Lower lobe of right lung (tissue), 2 donors: ENCODE results near the gene SLC22A17. TPM values are rescaled to one million over a fixed set of nuclear protein-coding genes. Genes with fewer than 3 reads are reported as not detected.

Experiments
- ATAC-seq, 2 donors: fragments of 200-7000 bp; cut with Tn5 transposase; one replicate each; pipeline ENCODE4 v1.9.1; 2020 to 2022; ENCODE audit warnings: mild to moderate bottlenecking in 2 of 2, moderate library complexity in 2 of 2
- DNase-seq: peaks from one replicate; pipeline ENCODE4 v3.0.0-alpha.2; 2020
- H3K27ac ChIP-seq: fragments of 200-600 bp; one replicate; pipeline ENCODE4 v1.8.0; 2022
- H3K27me3 ChIP-seq: fragments of 200-600 bp; one replicate; pipeline ENCODE4 v1.8.0; 2022; ENCODE audit warnings: low read depth
- H3K36me3 ChIP-seq: fragments of 200-600 bp; one replicate; pipeline ENCODE4 v1.8.0; 2022; ENCODE audit warnings: mild to moderate bottlenecking
- H3K4me1 ChIP-seq: fragments of 200-600 bp; one replicate; pipeline ENCODE4 v1.8.0; 2022
- H3K4me3 ChIP-seq: fragments of 200-600 bp; one replicate; pipeline ENCODE4 v1.8.0; 2022; ENCODE audit warnings: mild to moderate bottlenecking
- H3K9me3 ChIP-seq: fragments of 200-600 bp; one replicate; pipeline ENCODE4 v1.8.0; 2022
- CTCF ChIP-seq: fragments of 200-600 bp; IDR thresholded peaks from one replicate; pipeline ENCODE4 v1.8.0; 2022; ENCODE audit warnings: antibody characterized with exemption, mild to moderate bottlenecking
- intact Hi-C: fragments of 100-400 bp; cut with DNase I; formaldehyde crosslinking; loops from one replicate; pipeline ENCODE4 v1.11.0; 2022
- total RNA-seq: library from RNA; stranded (reverse); fragmentation: NEBNext Ultra II Directional; extraction: Animal tissue kit (Norgen Biotek cat#: 25700); gene quantifications from one replicate; pipeline ENCODE4 v1.2.1, GENCODE V29; 2021
- donor health status: DM: no; HTN: yes; CAD: no; lungs with severe emphysema.

The SLC22A17 gene
- total RNA-seq, 1 donor from 2014 or later = 10.6 TPM

GRCh38 chr14:23384364-23385080, 31.8 kb upstream of the SLC22A17 start:
- Histone ChIP-seq H3K4me1 (no peaks in the 10 kb centered on the region), H3K36me3 (no peaks in the 10 kb centered on the region), H3K27ac (no peak overlapping the region), H3K27me3 (peaks cover 4% of the 10 kb centered on the region), H3K4me3 (no peak overlapping the region), H3K9me3 (no peaks in the 10 kb centered on the region)
- DNase-seq (no peak), ATAC-seq (no peak)
- TF ChIP-seq CTCF = no peak
- intact Hi-C loops = no loop called here

DNA sequence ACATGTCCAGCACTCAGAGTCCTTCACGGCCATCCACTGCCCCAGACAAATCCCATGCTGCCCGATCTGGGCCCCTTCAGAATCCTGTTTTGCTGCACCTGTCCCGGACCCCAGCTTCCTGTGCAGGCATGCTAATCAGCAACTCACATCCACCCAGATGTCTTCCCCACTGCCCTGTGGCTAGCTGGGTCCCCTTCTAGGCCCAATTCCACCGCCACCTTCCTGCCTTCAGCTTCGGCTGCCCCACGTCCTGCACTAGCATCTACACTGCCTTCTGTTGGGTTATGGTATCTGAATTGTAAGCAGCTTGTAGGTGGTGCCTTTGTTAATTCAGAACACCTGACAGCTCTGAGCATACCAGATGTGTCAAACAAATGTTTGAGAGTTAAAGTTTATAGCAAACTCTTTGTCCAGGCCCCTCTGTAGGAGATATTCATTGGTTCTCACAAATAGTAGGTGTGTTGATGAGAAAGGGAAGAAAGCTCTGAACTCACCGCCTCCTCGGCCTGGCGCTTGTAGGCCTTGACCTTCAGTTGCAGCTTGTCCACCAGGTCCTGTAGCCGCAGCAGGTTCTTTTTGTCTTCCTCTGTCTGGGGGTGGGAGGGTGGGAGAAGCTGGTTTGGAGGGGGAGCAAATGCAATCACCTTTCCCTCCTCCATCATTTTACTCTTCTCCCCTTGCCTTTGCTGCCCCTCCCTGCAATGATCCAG, 30.2 kb upstream of the SLC22A17 start:
- no peak for DNase-seq
- intact Hi-C loops = no loop called here
- Histone ChIP-seq H3K36me3 (no peaks in the 10 kb centered on the region), H3K4me1 (no peaks in the 10 kb centered on the region), H3K27ac (no peak overlapping the region), H3K27me3 (peaks cover 4% of the 10 kb centered on the region), H3K9me3 (no peaks in the 10 kb centered on the region), H3K4me3 (no peak overlapping the region)
- no peak for TF ChIP-seq CTCF
- no peak for ATAC-seq

- Histone ChIP-seq H3K4me3 (no peak overlapping the region), H3K27me3 (peaks cover 4% of the 10 kb centered on the region), H3K9me3 (no peaks in the 10 kb centered on the region), H3K27ac (no peak overlapping the region), H3K4me1 (no peaks in the 10 kb centered on the region), H3K36me3 (no peaks in the 10 kb centered on the region)
- TF ChIP-seq CTCF = no peak
- ATAC-seq = no peak
- DNase-seq = no peak
- intact Hi-C loops = no loop called here
These were observed 29.6 kb upstream of the SLC22A17 start for GRCh38 chr14:23382276-23382675.

DNA sequence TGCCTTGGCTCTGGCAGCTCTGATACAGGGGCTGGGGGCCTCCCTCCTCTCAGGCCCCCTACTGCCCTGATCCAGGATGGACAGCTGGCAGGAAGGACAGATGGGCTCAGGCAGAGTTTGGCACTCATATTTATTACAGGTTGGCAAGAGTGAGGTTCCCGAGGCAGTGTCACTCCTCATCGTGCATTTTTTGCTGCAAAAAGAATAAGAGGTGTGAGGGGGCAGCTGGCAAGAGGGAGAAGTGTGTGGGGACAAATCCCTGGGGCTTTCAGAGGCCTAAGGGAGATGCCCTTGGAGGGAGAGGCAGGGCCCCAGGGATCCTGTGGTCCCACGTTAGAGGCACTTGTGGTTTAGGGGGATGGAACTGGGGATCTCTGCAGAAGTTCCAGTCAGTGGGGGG, 29.2 kb upstream of the SLC22A17 start:
- Histone ChIP-seq H3K36me3 (no peaks in the 10 kb centered on the region), H3K27me3 (peaks cover 4% of the 10 kb centered on the region), H3K4me3 (no peak overlapping the region), H3K9me3 (no peaks in the 10 kb centered on the region), H3K27ac (no peak overlapping the region), H3K4me1 (no peaks in the 10 kb centered on the region)
- DNase-seq (no peak), ATAC-seq (no peak)
- TF ChIP-seq CTCF = no peak
- intact Hi-C loops = no loop called here

- TF ChIP-seq CTCF = no peak
- H3K4me3 ChIP-seq = no peak overlapping the region
- peaks cover 4% of the 10 kb centered on the region for H3K27me3 ChIP-seq
- ATAC-seq = no peak
- DNase-seq = no peak
- H3K9me3 ChIP-seq = no peaks in the 10 kb centered on the region
- intact Hi-C loops = no loop called here
- no peak overlapping the region for H3K27ac ChIP-seq
- H3K36me3 ChIP-seq = no peaks in the 10 kb centered on the region
- no peaks in the 10 kb centered on the region for H3K4me1 ChIP-seq
These were observed 28.3 kb upstream of the SLC22A17 start for GRCh38 chr14:23380976-23381375.
